ENCODE measurements around the gene MCU.

MCU gene

GRCh38 chr10:72810976-72811375 lies 119.0 kb downstream of the MCU start:
- no peak for DNase-seq

GRCh38 chr10:72812415-72812752 lies 120.4 kb downstream of the MCU start:
- no peak for DNase-seq

- DNase-seq = peak; percentile 26
Measured at GRCh38 chr10:72812753-72813430, 120.9 kb downstream of the MCU start.

- DNase-seq = no peak
Measured at GRCh38 chr10:72814099-72814790, 122.3 kb downstream of the MCU start.

GRCh38 chr10:72816565-72816964 lies 124.6 kb downstream of the MCU start:
- DNase-seq = no peak

GRCh38 chr10:72818076-72818475 lies 126.1 kb downstream of the MCU start:
- no peak for DNase-seq

- DNase-seq = no peak
Measured at GRCh38 chr10:72819053-72819452, 127.1 kb downstream of the MCU start.

GRCh38 chr10:72821606-72822005 lies 129.7 kb downstream of the MCU start:
- no peak for DNase-seq

GRCh38 chr10:72822342-72822986 lies 130.5 kb downstream of the MCU start:
- no peak for DNase-seq

GRCh38 chr10:72825163-72825562 lies 133.2 kb downstream of the MCU start:
- DNase-seq = no peak

- no peak for DNase-seq
Measured at GRCh38 chr10:72826346-72826745, 134.4 kb downstream of the MCU start.

GRCh38 chr10:72828294-72828693 lies 136.4 kb downstream of the MCU start:
- no peak for DNase-seq

- no peak for DNase-seq
Measured at GRCh38 chr10:72830625-72831024, 138.7 kb downstream of the MCU start.

- no peak for DNase-seq
Measured at GRCh38 chr10:72831696-72832409, 139.9 kb downstream of the MCU start.

GRCh38 chr10:72832701-72833100 lies 140.8 kb downstream of the MCU start:
- no peak for DNase-seq

GRCh38 chr10:72834183-72834825 lies 142.4 kb downstream of the MCU start:
- DNase-seq = peak; percentile 59

GRCh38 chr10:72840319-72840718 lies 148.4 kb downstream of the MCU start:
- DNase-seq = no peak

GRCh38 chr10:72841487-72841886 lies 149.5 kb downstream of the MCU start:
- no peak for DNase-seq

GRCh38 chr10:72842164-72842563 lies 150.2 kb downstream of the MCU start:
- DNase-seq = no peak

GRCh38 chr10:72846238-72846637 lies 154.3 kb downstream of the MCU start:
- DNase-seq = no peak

GRCh38 chr10:72847681-72848080 lies 155.7 kb downstream of the MCU start:
- DNase-seq = no peak

- no peak for DNase-seq
Measured at GRCh38 chr10:72850861-72851260, 158.9 kb downstream of the MCU start.

- DNase-seq = no peak
Measured at GRCh38 chr10:72851509-72851908, 159.6 kb downstream of the MCU start.

Measured in NCI-H69 (cell line).